D721Med (cell line): ENCODE data around the gene GRIK4.
"Not testable (repeated sequence)": the region's sequence is repeated elsewhere in the genome, so short reads cannot be mapped to it uniquely, and the experiment has no call there.

Source experiments
- DNase-seq: peaks from one replicate; pipeline ENCODE4 v3.0.0; 2011; ENCODE audit warnings: low spot score; ENCODE audit not compliant: insufficient read length
- FAIRE-seq: peaks from 2 replicates; lab custom pipeline; 2011; peaks lifted over from hg19 to GRCh38; lab: Jason Lieb, UNC
- CTCF ChIP-seq: IDR thresholded peaks from 2 replicates; pipeline ENCODE4 v1.5.1; 2012; ENCODE audit warnings: mild to moderate bottlenecking, control low read depth; ENCODE audit not compliant: insufficient read depth; ENCODE audit errors: missing control alignments

The GRIK4 gene

GRCh38 chr11:120778685-120779490 lies 267.3 kb downstream of the GRIK4 start:
- FAIRE-seq = no peak
- no peak for DNase-seq
- TF ChIP-seq CTCF = no peak

DNA sequence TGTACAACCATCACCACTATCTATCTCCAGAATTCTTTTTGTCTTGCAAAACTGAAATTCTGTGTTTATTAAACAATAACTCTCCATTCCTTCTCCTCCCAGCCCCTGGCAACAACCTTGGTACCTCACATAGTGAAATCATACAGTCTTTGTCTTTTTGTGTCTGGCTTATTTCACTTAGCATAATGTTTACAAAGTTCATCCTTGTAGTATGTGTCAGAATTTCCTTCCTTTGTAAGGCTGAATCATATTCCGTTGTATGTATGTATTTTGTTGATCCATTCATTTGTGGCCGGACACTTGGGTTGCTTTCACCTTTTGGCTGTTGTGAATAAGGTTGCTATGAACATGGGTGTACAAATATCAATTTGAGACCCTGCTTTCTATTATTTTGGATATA lies 268.7 kb downstream of the GRIK4 start:
- no peak for FAIRE-seq
- TF ChIP-seq CTCF = no peak
- DNase-seq = no peak

DNA sequence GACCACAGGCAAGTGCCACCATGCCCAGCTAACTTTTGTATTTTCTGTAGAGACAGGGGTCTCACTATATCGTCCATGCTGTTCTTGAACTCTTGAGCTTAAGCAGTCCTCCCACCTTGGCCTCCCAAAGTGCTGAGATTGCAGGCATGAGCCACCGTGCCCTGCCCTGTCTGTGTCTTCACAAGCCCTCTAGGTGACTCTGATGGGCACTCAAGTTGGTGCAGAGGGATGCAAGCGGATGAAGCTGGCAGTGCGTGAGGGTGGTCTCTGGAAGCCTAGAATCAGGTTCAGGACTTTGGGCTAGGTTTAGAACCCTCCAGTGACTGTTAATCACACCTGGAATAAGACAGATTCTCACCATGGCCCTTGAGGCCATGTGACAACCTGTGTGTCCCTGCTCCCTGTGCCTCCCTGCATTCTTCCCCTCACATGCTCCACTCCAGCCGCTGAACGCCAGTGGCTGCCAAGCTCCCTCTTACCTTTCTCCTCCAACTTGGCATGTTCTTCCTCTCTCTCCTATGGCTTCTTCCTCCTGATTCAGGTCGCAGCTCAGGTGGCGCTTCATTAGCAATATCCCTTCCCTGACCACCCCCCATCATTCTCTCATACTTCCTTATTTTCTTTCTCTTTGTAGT lies 270.1 kb downstream of the GRIK4 start:
- TF ChIP-seq CTCF = no peak

DNA sequence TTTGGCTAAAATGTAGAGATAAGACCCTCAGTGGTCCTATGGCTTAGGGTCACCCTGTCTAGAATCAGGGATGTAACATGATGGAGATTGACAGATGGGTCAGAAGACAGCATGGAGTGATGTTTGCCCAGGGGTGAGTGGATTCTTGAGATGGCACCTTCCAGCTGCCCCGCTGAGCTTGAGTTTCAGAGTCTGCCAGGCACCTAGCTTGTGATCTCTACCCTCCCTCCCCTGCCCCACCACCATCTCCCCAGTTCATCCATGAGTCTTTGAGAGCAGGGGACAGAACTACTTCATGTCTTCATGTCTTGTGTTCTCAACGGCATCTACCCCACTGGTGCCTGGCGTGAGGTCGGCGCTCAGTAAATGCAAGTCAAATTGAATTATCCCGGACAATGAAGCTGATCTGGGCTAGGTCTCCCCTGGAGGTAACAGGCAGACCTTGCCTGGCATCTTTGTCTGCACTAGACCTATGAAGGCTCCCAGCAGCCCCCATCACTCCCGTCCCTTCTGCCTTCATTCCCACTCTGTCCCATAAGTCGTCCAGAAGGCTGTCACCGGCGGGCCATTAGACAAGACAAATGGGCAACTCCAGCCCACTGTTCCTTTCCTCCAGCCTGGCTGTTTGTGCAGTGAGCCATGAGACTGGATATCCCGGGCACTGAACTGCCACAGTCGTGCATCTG lies 273.2 kb downstream of the GRIK4 start:
- TF ChIP-seq CTCF = no peak
- FAIRE-seq (no peak), DNase-seq (no peak)

More for the DNA sequence above, 270.1 kb downstream of the GRIK4 start:
- DNase-seq (no peak), FAIRE-seq (no peak)

DNA sequence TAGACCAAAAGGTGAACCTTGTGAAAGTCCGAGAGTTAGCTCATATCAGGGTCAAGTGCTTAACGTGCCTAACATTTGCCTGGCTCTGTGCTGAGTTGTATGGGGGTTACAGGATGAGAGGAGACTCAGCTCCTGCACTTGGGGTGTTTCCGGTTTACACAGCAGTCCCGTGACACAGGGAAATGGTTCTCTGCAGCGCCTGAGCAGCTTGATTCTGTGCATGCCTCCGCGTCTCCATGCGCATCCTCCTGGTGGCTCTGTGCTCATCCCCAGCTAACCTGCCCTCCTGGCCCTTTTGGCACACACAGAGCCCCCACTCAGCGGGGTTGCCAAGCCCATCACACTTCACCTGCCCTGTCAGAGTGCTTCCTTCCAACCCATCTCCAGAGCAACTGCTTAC lies 274.0 kb downstream of the GRIK4 start:
- FAIRE-seq (no peak), DNase-seq (no peak)
- TF ChIP-seq CTCF = no peak

GRCh38 chr11:120786206-120786735 lies 274.7 kb downstream of the GRIK4 start:
- TF ChIP-seq CTCF = no peak
- no peak for DNase-seq
- no peak for FAIRE-seq

DNA sequence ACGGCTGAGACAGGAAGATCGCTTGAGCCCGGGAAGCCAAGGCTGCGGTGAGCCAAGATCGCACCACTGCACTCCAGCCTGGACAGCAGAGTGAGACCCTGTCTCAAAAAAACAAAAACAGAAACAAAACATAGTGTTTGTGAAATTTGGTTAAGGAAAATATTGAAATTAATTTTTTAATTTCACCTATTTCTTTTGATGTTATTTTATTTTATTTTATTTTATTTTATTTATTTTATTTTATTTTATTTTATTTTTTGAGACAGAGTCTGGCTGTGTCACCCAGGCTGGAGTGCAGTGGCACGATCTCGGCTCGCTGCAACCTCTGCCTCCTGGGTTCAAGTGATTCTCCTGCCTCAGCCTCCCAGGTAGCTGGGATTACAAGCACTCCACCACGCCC lies 275.7 kb downstream of the GRIK4 start:
- not testable (repeated sequence) for FAIRE-seq, DNase-seq
